ENCODE data around the gene RXRB.
"Not testable (repeated sequence)": the region's sequence is repeated elsewhere in the genome, so short reads cannot be mapped to it uniquely, and the experiment has no call there.

Gene RXRB

DNA sequence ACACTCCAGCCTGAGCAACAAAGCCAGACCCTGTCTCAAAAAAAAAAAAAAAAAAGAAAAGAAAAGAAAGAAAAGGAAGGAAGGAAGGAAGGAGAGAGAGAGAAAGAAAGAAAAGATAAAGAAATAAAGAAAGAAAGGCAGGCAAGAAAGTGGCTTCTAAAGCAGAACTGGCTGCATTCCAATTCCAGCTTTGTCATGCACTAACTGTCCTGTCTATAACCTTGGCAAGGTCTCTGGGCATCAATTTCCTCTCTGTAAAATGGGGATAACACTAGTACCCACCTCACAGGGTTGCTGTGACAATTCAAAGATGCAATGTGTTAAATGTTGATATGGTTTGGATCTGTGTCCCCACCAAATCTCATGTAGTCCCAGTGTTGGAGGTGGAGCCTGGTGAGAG, 35.9 kb upstream of the RXRB start:
- no peak overlapping the region for H3K27ac ChIP-seq
- no peak overlapping the region for H3K4me2 ChIP-seq (ENCODE audit: low read length)
- no peak overlapping the region for H3K9ac ChIP-seq
- H3K4me1 ChIP-seq = peaks cover 2% of the 10 kb centered on the region
- H3K4me3 ChIP-seq (ENCODE audit: low read depth, low read length) = no peak overlapping the region
- H3K79me2 ChIP-seq = no peaks in the 10 kb centered on the region
- no peaks in the 10 kb centered on the region for H3K9me3 ChIP-seq (ENCODE audit: control insufficient read depth, low read length)
- TF ChIP-seq, protein P1, sequence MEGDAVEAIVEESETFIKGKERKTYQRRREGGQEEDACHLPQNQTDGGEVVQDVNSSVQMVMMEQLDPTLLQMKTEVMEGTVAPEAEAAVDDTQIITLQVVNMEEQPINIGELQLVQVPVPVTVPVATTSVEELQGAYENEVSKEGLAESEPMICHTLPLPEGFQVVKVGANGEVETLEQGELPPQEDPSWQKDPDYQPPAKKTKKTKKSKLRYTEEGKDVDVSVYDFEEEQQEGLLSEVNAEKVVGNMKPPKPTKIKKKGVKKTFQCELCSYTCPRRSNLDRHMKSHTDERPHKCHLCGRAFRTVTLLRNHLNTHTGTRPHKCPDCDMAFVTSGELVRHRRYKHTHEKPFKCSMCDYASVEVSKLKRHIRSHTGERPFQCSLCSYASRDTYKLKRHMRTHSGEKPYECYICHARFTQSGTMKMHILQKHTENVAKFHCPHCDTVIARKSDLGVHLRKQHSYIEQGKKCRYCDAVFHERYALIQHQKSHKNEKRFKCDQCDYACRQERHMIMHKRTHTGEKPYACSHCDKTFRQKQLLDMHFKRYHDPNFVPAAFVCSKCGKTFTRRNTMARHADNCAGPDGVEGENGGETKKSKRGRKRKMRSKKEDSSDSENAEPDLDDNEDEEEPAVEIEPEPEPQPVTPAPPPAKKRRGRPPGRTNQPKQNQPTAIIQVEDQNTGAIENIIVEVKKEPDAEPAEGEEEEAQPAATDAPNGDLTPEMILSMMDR (IDR thresholded peaks at IDR 0.05) = no peak
- no peaks in the 10 kb centered on the region for H3K36me3 ChIP-seq (ENCODE audit: control insufficient read depth, insufficient read depth, low read length)
- H2AFZ ChIP-seq = no peak overlapping the region
- H3K27me3 ChIP-seq (ENCODE audit: control insufficient read depth, insufficient read depth, low read length) = no peaks in the 10 kb centered on the region

DNA sequence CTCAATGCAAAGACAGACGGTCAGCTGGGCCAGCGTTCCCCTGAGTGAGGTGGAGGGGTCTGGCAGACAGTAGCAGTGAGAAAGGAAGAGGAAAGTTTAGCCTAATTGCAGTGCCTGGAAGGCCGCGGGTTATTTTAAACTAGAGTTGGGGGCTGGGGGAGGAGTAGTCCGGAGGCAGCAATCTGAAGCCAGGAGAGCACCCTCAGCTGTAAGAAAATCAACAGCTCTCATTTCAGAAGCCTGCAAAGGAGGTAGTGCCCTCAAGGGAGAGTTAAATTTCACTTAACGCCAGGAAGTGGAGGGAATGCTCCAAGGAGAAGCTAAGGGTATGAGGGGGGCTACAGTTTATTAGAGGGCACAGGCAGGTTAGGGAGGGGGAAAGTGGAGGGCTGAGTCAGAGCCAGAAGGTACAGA, 34.8 kb upstream of the RXRB start:
- H3K4me3 ChIP-seq (ENCODE audit: low read depth, low read length) = no peak overlapping the region
- no peak overlapping the region for H3K27ac ChIP-seq
- H3K4me2 ChIP-seq (ENCODE audit: low read length) = no peak overlapping the region
- no peak overlapping the region for H3K9ac ChIP-seq
- H3K36me3 ChIP-seq (ENCODE audit: control insufficient read depth, insufficient read depth, low read length) = no peaks in the 10 kb centered on the region
- H3K9me3 ChIP-seq (ENCODE audit: control insufficient read depth, low read length) = no peaks in the 10 kb centered on the region
- H3K27me3 ChIP-seq (ENCODE audit: control insufficient read depth, insufficient read depth, low read length) = no peaks in the 10 kb centered on the region
- peak overlapping the region; percentile 66 for H2AFZ ChIP-seq
- no peaks in the 10 kb centered on the region for H3K79me2 ChIP-seq
- TF ChIP-seq, protein P1 (IDR thresholded peaks at IDR 0.05) = no peak
- H3K4me1 ChIP-seq = peaks cover 2% of the 10 kb centered on the region

DNA sequence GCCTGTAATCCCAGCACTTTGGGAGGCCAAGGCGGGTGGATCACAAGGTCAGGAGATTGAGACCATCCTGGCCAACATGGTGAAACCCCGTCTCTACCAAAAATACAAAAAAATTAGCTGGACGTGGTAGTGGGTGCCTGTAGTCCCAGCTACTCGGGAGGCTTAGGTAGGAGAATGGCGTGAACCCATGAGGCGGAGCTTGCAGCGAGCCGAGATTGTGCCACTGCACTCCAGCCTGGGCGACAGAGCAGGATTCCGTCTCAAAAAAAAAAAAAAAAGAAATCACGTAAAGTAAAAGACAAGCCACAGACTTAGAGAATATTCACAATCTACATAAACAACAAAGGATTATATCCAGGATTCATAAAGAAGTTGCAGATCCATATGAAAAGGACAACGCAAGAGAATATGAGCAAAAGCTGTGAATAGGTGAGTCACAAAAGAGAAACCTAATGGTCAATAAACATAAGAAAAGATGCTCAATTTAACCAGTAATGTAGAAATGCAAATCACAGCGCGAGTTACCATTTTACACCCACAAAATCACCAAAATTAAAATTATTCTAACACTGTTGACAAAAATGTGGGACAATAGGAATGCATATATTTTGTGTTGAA, 26.1 kb upstream of the RXRB start:
- H2AFZ ChIP-seq; H3K79me2 ChIP-seq; H3K27me3 ChIP-seq (ENCODE audit: control insufficient read depth, insufficient read depth, low read length); H3K4me1 ChIP-seq; H3K27ac ChIP-seq; H3K4me3 ChIP-seq (ENCODE audit: low read depth, low read length); H3K9me3 ChIP-seq (ENCODE audit: control insufficient read depth, low read length); H3K9ac ChIP-seq; H3K36me3 ChIP-seq (ENCODE audit: control insufficient read depth, insufficient read depth, low read length); H3K4me2 ChIP-seq (ENCODE audit: low read length): not testable (repeated sequence)

DNA sequence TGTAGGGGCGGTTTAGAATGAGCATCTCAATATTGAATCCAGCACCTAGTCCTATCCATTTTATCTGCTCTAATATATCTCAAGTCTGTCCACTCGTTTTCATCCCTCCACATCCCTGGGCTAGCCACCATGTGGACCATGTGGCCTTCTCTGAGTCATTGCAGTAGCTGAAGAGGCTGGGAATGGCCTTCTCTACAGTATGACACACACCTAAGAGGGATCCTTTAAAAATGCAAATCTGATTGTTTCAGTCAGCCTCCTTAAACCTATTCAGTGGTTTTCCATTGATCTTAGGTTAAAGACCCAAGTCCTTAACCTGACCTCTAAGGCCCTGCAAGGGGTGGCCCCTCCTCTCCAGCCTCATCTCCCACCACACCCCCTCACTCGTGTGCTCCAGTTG, 17.2 kb upstream of the RXRB start:
- Histone ChIP-seq H3K9me3 (ENCODE audit: control insufficient read depth, low read length) (no peaks in the 10 kb centered on the region), H3K27me3 (ENCODE audit: control insufficient read depth, insufficient read depth, low read length) (no peaks in the 10 kb centered on the region), H3K27ac (no peak overlapping the region), H3K4me1 (peaks cover 9% of the 10 kb centered on the region), H3K79me2 (no peaks in the 10 kb centered on the region), H3K4me3 (ENCODE audit: low read depth, low read length) (no peak overlapping the region), H3K9ac (no peak overlapping the region), H2AFZ (no peak overlapping the region), H3K36me3 (ENCODE audit: control insufficient read depth, insufficient read depth, low read length) (no peaks in the 10 kb centered on the region), H3K4me2 (ENCODE audit: low read length) (no peak overlapping the region)
- TF ChIP-seq, protein P1 (IDR thresholded peaks at IDR 0.05) = no peak

DNA sequence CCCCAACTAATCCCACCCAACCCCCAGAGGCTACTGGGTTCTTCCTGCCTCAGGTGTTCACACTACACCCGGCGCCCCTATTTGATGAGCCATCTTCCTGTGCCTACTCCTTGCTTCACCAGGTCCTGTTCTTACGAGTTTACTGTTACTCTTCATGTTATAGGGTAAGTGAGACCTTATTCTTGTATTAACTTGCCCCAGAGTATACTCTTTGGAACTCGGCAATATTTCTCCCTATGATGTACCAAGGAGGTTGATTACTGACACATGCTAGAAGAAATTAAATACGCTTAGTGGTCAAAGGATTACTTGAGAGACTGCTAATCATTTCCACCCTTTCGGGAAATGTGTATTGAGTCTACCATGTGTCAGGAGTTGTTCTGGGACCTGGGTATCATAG, 16.8 kb upstream of the RXRB start:
- TF ChIP-seq, protein P1 (IDR thresholded peaks at IDR 0.05) = no peak
- H3K9ac ChIP-seq = no peak overlapping the region
- no peaks in the 10 kb centered on the region for H3K36me3 ChIP-seq (ENCODE audit: control insufficient read depth, insufficient read depth, low read length)
- no peaks in the 10 kb centered on the region for H3K27me3 ChIP-seq (ENCODE audit: control insufficient read depth, insufficient read depth, low read length)
- no peak overlapping the region for H3K4me2 ChIP-seq (ENCODE audit: low read length)
- no peak overlapping the region for H3K4me3 ChIP-seq (ENCODE audit: low read depth, low read length)
- no peaks in the 10 kb centered on the region for H3K9me3 ChIP-seq (ENCODE audit: control insufficient read depth, low read length)
- H3K27ac ChIP-seq = no peak overlapping the region
- H3K4me1 ChIP-seq = peaks cover 9% of the 10 kb centered on the region
- H2AFZ ChIP-seq = no peak overlapping the region
- H3K79me2 ChIP-seq = no peaks in the 10 kb centered on the region

Data from parathyroid adenoma (tissue), 2 donors.